ENCODE measurements around the gene PIPOX.

DNA sequence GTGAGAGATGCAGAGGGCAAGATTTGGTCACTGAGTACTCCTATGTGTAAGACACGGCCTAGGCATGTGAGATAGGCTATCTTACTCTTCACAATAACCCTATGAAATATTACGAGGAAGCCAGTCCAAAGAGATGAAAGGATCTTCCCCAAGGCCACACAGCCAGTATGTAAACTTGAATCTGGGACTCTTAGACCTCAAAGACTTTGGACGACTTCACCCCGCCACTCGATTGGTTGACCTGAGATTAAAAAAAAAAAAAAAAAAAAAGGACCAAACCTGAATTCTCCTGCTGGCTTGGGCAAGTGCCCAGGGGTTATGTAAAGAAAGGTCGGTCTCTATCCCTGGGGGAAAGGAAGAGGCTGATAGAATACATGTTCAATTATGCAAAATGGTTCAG, 33.1 kb downstream of the PIPOX start:
- TF ChIP-seq, protein P1, sequence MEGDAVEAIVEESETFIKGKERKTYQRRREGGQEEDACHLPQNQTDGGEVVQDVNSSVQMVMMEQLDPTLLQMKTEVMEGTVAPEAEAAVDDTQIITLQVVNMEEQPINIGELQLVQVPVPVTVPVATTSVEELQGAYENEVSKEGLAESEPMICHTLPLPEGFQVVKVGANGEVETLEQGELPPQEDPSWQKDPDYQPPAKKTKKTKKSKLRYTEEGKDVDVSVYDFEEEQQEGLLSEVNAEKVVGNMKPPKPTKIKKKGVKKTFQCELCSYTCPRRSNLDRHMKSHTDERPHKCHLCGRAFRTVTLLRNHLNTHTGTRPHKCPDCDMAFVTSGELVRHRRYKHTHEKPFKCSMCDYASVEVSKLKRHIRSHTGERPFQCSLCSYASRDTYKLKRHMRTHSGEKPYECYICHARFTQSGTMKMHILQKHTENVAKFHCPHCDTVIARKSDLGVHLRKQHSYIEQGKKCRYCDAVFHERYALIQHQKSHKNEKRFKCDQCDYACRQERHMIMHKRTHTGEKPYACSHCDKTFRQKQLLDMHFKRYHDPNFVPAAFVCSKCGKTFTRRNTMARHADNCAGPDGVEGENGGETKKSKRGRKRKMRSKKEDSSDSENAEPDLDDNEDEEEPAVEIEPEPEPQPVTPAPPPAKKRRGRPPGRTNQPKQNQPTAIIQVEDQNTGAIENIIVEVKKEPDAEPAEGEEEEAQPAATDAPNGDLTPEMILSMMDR (IDR thresholded peaks at IDR 0.05; ENCODE audit: control extremely low read depth in 1 of 3, insufficient read depth in 1 of 3, low read depth in 1 of 3, low read length in 3 of 3): no peak
- TF ChIP-seq EP300 (IDR thresholded peaks at IDR 0.05; ENCODE audit: borderline replicate concordance in 1 of 2, low read depth in 2 of 2, low read length in 2 of 2) (no peak), POLR2A (IDR thresholded peaks at IDR 0.05; ENCODE audit: control extremely low read depth in 1 of 2, low read depth in 2 of 2, low read length in 2 of 2) (no peak), ZNF274 (IDR thresholded peaks at IDR 0.05; ENCODE audit: borderline replicate concordance, extremely low read depth, low read length) (no peak), CBX5 (IDR thresholded peaks at IDR 0.05; ENCODE audit: low read depth, low read length) (no peak), GTF2F1 (IDR thresholded peaks at IDR 0.05; ENCODE audit: borderline replicate concordance, low read depth, low read length) (no peak), CHD2 (IDR thresholded peaks at IDR 0.05; ENCODE audit: low read length) (no peak), MAX (IDR thresholded peaks at IDR 0.05) (no peak), EZH2 (IDR thresholded peaks at IDR 0.05; ENCODE audit: low read depth, low read length, severe bottlenecking) (no peak), SP1 (IDR thresholded peaks at IDR 0.05; ENCODE audit: low read depth, low read length) (no peak), CBX8 (IDR thresholded peaks at IDR 0.05; ENCODE audit: borderline replicate concordance, low read depth, low read length) (no peak)
